Measurements from ENCODE around the gene FOXD4L1. TPM values are rescaled to one million over a fixed set of nuclear protein-coding genes. Genes with fewer than 3 reads are reported as not detected.
A peak's percentile ranks its signal among the peaks of the same experiment; 100 is the strongest.
"Not testable (repeated sequence)": the region's sequence is repeated elsewhere in the genome, so short reads cannot be mapped to it uniquely, and the experiment has no call there.

Gene FOXD4L1
- total and polyA plus RNA-seq, 8 donors, result 0.05 to 0.58 TPM; not detected in 6

DNA sequence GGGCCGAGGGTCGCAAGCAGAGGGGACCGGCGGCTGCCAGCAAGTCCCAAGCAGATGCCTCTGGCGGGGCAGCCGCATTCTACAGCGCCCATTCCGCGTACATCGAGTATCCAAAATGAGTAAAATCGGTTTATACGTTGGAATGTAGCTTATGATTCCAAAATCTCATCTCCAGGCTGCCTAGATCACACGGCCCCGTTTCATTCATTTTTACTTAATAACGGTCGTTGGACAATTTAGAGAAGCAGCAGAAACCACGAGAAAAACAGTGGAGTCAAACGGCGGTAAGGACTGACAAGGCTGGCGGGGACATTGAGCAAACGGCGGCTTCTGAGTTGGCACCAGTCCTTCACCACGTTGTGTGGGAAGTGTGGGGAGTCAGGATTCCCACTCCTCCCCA, 5.6 kb downstream of the FOXD4L1 start:
- H3K9me3 ChIP-seq; intact Hi-C loops (cut with DNase I; ENCODE audit: low total_unique reads); H3K36me3 ChIP-seq; H3K27ac ChIP-seq: not testable (repeated sequence)
- WGBS, 5 donors, result 7 to 14% (median 12%) methylated on average over 9 to 21 of the region's 23 CpGs; no CpG with 5 or more reads in 1 of the 5 donors
- Histone ChIP-seq H3K4me3 (peak overlapping the region in 2 of 4 donors; percentile 46 to 73), H3K4me1 (peaks cover 0 to 38% (median 27%) of the 10 kb centered on the region in 4 donors), H3K27me3 (peaks cover 0 to 79% (median 50%) of the 10 kb centered on the region in 3 donors)
- peak in 1 of 2 donors; percentile 13 for DNase-seq

DNA sequence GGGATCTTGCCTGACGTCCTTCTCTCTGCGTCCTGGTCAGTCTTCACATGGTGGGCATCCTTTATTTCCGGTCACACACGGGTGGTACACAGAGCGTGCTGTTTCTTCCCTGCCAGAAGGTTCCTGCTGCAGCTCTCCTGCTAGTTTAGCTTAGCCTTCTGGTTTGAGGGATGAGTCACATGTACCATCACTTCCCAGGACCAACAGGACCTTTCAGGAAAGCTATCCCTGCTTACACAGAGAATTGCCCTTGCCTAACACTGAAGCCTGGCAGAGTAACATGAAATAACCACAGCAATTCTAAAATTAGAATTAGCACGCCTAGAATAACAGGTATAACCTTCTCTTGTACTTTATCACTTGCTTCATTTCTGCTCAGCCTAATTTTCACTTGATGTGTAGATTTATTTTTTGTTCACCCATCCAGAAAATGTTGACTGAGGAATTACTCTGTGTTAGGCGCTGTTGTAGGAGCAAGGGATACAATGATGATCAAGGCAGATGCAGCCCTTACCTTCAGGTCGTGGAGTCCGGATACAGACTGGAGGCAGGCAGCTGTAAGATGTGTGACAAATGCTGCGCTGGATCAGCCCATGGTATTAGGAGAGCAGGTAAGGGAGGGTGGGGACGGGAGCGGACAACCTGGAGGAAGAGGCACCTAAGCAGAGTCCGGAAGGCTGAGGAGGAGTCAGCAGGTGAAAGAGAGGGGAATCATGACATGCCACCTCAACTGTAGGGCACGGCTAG, 9.1 kb downstream of the FOXD4L1 start:
- Histone ChIP-seq H3K4me1 (peaks cover 0 to 18% (median 15%) of the 10 kb centered on the region in 4 donors), H3K27me3 (peaks cover 0 to 58% (median 25%) of the 10 kb centered on the region in 3 donors)
- H3K36me3 ChIP-seq; H3K4me3 ChIP-seq; H3K27ac ChIP-seq; DNase-seq; H3K9me3 ChIP-seq; intact Hi-C loops (cut with DNase I; ENCODE audit: low total_unique reads): not testable (repeated sequence)
- 21 to 28% (median 27%) methylated on average over 8 to 13 of the region's 14 CpGs for WGBS, 5 donors

DNA sequence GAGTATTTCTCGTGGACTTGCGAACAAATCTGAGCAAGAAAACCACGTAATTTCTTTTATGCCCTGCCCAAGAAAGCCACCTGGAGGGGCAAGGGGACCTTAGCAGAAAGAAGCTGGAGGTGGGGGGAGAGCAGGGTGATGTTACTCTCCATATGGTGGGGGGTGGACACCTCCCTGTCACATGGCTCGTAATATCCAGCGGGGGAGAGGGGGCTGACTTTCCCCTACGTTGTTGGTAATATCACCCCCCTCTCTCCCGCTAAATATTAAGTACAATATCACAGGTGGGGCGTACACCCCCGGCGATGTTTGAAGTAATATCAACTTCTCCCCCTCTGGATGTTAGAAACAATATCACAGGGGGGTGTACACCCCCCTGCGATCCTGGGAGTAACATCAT, 9.7 kb downstream of the FOXD4L1 start:
- H3K27ac ChIP-seq; intact Hi-C loops (cut with DNase I; ENCODE audit: low total_unique reads); H3K4me3 ChIP-seq; DNase-seq; H3K9me3 ChIP-seq; H3K36me3 ChIP-seq: not testable (repeated sequence)
- Histone ChIP-seq H3K4me1 (peaks cover 0 to 12% (median 9%) of the 10 kb centered on the region in 4 donors), H3K27me3 (peaks cover 0 to 52% (median 19%) of the 10 kb centered on the region in 3 donors)
- 37 to 48% (median 37%) methylated on average over 9 to 11 of the region's 11 CpGs for WGBS, 5 donors

DNA sequence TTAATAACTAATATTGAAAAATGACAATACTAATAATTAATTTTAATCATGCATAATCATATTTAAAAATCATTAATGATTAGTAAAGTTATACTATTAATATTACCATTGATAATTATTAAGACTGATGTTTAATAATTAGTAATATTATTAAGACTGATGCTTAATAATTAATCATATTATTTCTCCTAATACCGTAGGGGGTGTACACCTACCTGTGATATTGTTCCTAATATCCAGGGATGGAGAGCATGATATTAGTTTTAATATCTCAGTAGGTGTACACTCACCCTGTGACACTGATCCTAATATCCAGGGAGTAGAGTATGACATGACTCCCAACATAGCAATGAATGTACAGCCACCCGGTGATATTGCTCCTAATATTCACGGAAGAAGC, 12.4 kb downstream of the FOXD4L1 start:
- WGBS, 5 donors, result 58 to 100% (median 90%) methylated on average over 1 to 2 of the region's 3 CpGs; no CpG with 5 or more reads in 1 of the 5 donors
- H3K4me1 ChIP-seq; H3K27ac ChIP-seq; H3K9me3 ChIP-seq; DNase-seq; intact Hi-C loops (cut with DNase I; ENCODE audit: low total_unique reads); H3K4me3 ChIP-seq; H3K36me3 ChIP-seq: not testable (repeated sequence)
- H3K27me3 ChIP-seq, result peaks cover 0 to 31% (median 6%) of the 10 kb centered on the region in 3 donors

DNA sequence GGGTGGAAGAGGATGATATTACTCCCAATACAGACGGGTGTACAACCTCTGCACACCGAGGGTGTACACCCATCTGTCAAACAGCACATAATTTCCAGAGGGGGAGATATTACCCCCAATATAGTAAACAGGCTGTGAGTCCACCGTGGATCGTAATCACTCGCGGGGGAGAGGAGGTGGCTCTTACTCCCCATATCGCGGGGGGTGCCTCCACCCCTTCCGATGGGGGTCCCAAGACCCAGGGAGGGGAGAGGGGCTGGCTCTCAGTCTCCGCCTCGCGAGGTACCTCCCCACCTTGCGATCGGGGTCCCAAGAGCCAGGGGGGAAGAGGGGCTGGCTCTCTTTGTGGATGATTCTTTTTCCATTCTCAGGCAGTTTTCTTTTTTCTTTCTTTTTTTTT, 13.4 kb downstream of the FOXD4L1 start:
- peaks cover 0 to 31% (median 6%) of the 10 kb centered on the region in 3 donors for H3K27me3 ChIP-seq
- H3K36me3 ChIP-seq; intact Hi-C loops (cut with DNase I; ENCODE audit: low total_unique reads); H3K4me1 ChIP-seq; H3K9me3 ChIP-seq; H3K4me3 ChIP-seq; H3K27ac ChIP-seq; DNase-seq: not testable (repeated sequence)
- WGBS, 5 donors, result 78 to 88% (median 83%) methylated on average over 14 of the region's 14 CpGs

DNA sequence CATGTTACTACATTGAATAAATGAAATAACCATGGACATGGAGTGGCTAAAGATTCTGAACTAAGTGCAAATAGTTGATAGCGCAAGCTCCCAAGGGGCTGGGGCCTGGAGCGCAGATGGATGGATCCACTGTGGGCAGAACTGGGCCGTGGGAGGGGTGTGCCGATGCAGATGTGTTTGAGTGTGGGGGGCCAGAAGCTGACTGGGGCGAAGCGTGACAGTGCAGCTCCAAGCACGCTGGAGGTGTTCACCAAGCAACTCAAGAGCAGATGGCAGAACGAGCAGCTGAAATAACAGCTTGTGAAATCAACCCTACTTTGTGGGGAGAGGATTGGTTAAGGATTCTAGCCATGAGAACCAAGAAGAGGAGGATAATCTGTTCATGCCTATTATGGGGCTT, 17.0 kb downstream of the FOXD4L1 start:
- WGBS, 5 donors, result 86 to 95% (median 93%) methylated on average over 7 to 8 of the region's 8 CpGs
- H3K27ac ChIP-seq; H3K4me3 ChIP-seq; H3K27me3 ChIP-seq; intact Hi-C loops (cut with DNase I; ENCODE audit: low total_unique reads); H3K36me3 ChIP-seq; DNase-seq; H3K9me3 ChIP-seq; H3K4me1 ChIP-seq: not testable (repeated sequence)

DNA sequence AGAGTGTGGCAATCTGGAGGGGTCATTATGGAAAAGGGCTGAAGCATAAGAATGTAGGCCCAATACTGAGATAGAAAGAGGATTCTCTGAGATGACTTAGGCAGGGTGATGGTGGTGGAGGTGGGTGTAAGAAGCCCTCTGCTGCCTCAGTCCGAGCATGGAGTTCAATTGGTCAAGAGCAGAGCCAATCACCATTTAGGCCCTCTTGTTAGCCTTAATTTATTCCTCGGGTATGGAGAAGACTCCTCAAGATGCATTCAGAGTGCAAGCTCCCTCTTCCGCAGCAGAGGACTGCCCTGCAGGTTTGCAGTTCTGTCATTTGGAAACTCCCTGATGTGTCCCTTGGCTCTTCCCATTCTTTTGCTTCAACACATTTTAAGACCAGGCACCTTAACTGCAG, 17.5 kb downstream of the FOXD4L1 start:
- DNase-seq; intact Hi-C loops (cut with DNase I; ENCODE audit: low total_unique reads); H3K27me3 ChIP-seq; H3K4me3 ChIP-seq; H3K27ac ChIP-seq; H3K36me3 ChIP-seq; H3K4me1 ChIP-seq; H3K9me3 ChIP-seq: not testable (repeated sequence)
- WGBS, 5 donors, result 82 to 93% (median 87%) methylated on average over 3 of the region's 3 CpGs

DNA sequence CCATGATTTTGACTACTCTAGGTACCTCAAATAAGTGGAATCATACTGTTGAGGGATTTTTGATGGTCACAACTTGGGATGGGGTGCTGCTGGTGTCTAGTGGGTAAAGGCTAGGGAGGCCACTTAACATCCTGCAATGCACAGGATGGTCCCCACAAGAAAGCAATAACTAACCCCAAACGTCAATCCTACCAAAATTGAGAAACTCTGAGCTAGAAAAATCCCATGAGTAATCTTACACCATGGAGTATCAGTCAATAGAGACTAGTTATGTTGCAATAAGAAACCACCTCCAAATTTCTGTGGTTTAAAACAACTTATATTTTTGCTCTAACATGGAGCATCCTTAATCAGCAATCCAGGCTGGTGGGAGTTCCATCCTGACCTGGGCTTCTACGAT, 18.6 kb downstream of the FOXD4L1 start:
- intact Hi-C loops (cut with DNase I; ENCODE audit: low total_unique reads); DNase-seq; H3K36me3 ChIP-seq; H3K4me1 ChIP-seq; H3K27me3 ChIP-seq; H3K9me3 ChIP-seq; H3K4me3 ChIP-seq; H3K27ac ChIP-seq: not testable (repeated sequence)
- whole genome bisulfite sequencing, 5 donors, result 56% methylated on average over 1 of the region's 2 CpGs; no CpG with 5 or more reads in 4 of the 5 donors

DNA sequence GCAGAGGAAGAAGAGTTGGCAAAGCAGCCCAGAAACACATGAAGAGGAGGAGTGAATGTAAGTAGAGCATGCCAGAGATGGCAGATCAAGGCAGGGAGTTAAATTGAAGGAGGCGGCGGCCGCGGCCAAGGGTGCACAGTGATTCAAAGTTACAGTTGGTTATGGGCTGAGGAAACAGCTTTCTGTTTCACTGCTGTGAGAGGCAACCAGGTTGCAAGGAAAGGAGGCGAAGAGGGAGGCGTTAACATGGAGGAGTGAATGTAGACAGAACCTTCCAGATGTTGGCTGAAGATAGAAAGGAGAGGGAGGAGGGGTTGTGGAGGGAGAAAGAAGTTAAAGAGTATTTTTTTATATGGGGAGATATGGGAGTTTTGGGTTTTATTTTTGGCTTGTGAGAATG, 22.4 kb downstream of the FOXD4L1 start:
- WGBS, 5 donors, result 78 to 90% (median 85%) methylated on average over 6 of the region's 6 CpGs
- H3K27me3 ChIP-seq; H3K36me3 ChIP-seq; H3K4me3 ChIP-seq; H3K9me3 ChIP-seq; H3K4me1 ChIP-seq; H3K27ac ChIP-seq; DNase-seq; intact Hi-C loops (cut with DNase I; ENCODE audit: low total_unique reads): not testable (repeated sequence)

DNA sequence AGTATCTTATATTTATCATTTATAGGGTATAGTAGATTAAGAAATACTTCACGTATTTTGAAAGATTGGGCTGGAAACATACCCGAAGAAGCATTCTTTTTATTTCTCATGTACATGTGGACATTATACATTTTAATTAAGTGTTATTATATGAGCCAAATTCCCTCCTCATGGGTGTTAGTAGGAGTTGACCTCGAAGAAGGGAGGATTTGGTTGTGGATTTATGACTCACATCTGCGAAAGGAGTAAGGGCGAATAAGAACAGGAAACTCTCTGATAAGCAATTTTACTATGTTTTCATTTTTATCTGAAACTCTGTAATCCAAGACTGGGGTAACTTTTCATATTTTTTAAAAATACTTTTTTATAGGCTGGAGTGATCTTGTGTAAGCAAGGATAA, 23.0 kb downstream of the FOXD4L1 start:
- DNase-seq; H3K27me3 ChIP-seq; H3K36me3 ChIP-seq; H3K4me1 ChIP-seq; H3K4me3 ChIP-seq; H3K27ac ChIP-seq; intact Hi-C loops (cut with DNase I; ENCODE audit: low total_unique reads); H3K9me3 ChIP-seq: not testable (repeated sequence)
- WGBS, 5 donors, result 61 to 82% (median 77%) methylated on average over 4 to 5 of the region's 5 CpGs

DNA sequence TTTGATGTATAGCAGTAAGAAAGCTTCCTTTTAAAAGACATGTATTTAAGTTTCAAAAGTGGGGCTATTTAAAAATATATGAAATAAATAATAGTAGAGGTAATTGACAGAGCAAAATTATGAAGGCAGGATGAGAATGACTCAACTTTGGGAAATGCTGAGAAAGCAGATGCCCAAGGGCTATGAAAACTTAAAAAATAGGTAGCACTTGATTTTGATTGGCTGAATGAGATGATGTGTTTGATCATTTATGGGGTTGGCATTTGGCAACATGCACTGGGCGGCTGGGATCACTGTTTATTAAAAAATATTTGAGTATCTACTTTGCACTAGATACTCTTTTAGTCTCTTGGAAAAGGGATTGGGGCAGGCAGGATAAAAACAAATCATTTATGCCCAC, 26.5 kb downstream of the FOXD4L1 start:
- H3K4me1 ChIP-seq; intact Hi-C loops (cut with DNase I; ENCODE audit: low total_unique reads); H3K36me3 ChIP-seq; H3K27ac ChIP-seq; H3K4me3 ChIP-seq; DNase-seq; H3K9me3 ChIP-seq; H3K27me3 ChIP-seq: not testable (repeated sequence)
- WGBS, 5 donors, result 39 to 81% (median 65%) methylated on average over 1 of the region's 1 CpG

All from stomach (tissue), 9 donors.